Common myeloid progenitor, CD34-positive (primary cell): ENCODE results near the gene PRRC2C.

Experiments
- CTCF ChIA-PET: fragments of 350-600 bp; sonication (Branson Sonifier 250); formaldehyde crosslinking; loops from one replicate; lab custom pipeline; 2021; ENCODE audit warnings: antibody characterized with exemption; lab: Charles Lee
- POLR2A ChIA-PET: fragments of 350-600 bp; sonication (Branson Sonifier 250); formaldehyde crosslinking; loops from one replicate; lab custom pipeline; 2021; ENCODE audit warnings: antibody characterized with exemption; lab: Charles Lee
- DNase-seq, 3 donors: peaks; one replicate each; pipeline versions ENCODE4 v3.0.0 to v3.0.0-alpha.2; 2013
- H3K27ac ChIP-seq, 2 experiments: 1 replicate in 1 of 2; 2 replicates in 1 of 2; pipeline ENCODE4 v1.7.0; 2013; ENCODE audit warnings: inconsistent platforms in 2 of 2, low read length in 2 of 2, mild to moderate bottlenecking in 2 of 2, low read depth in 1 of 2, moderate library complexity in 1 of 2; ENCODE audit not compliant: severe bottlenecking in 2 of 2, insufficient read depth in 1 of 2, poor library complexity in 1 of 2
- H3K27me3 ChIP-seq, 5 experiments: replicated peaks in 2 of 5; 1 replicate in 3 of 5; 2 replicates in 2 of 5; pipeline versions ENCODE4 v1.6.1 to v1.7.0; 2013; ENCODE audit warnings: low read length in 4 of 5, mild to moderate bottlenecking in 2 of 5, moderate library complexity in 2 of 5, inconsistent platforms in 1 of 5; ENCODE audit not compliant: insufficient read depth in 5 of 5, control insufficient read depth in 4 of 5
- H3K36me3 ChIP-seq, 4 experiments: 1 replicate in 2 of 4; 2 replicates in 2 of 4; pipeline versions ENCODE4 v1.6.1 to v1.7.0; 2013; ENCODE audit warnings: low read length in 3 of 4, control low read depth in 1 of 4, mild to moderate bottlenecking in 1 of 4; ENCODE audit not compliant: control insufficient read depth in 4 of 4, insufficient read depth in 4 of 4
- H3K4me1 ChIP-seq, 4 experiments: 1 replicate in 3 of 4; 2 replicates in 1 of 4; pipeline versions ENCODE4 v1.6.1 to v1.7.1; 2013; ENCODE audit warnings: low read length in 3 of 4, mild to moderate bottlenecking in 3 of 4, control low read depth in 1 of 4, inconsistent platforms in 1 of 4, moderate library complexity in 1 of 4; ENCODE audit not compliant: control insufficient read depth in 4 of 4, insufficient read depth in 4 of 4; ENCODE audit errors: control extremely low read depth in 1 of 4
- H3K4me3 ChIP-seq, 7 experiments: 1 replicate in 4 of 7; 2 replicates in 3 of 7; pipeline versions ENCODE4 v1.5.1 to v1.7.0; 2013; ENCODE audit warnings: mild to moderate bottlenecking in 7 of 7, low read length in 6 of 7, moderate library complexity in 6 of 7, inconsistent platforms in 2 of 7, low read depth in 2 of 7, control low read depth in 1 of 7; ENCODE audit not compliant: insufficient read depth in 4 of 7, control insufficient read depth in 1 of 7; ENCODE audit errors: extremely low read depth in 1 of 7
- H3K9me3 ChIP-seq, 5 experiments: 1 replicate in 4 of 5; 2 replicates in 1 of 5; pipeline versions ENCODE4 v1.6.1 to v1.7.1; 2013; ENCODE audit warnings: low read length in 4 of 5, mild to moderate bottlenecking in 2 of 5, inconsistent platforms in 1 of 5, low read depth in 1 of 5, moderate library complexity in 1 of 5; ENCODE audit not compliant: control insufficient read depth in 4 of 5, insufficient read depth in 2 of 5; ENCODE audit errors: control extremely low read depth in 1 of 5
- WGBS: methylation state at CpG from one replicate; pipeline ENCODE4 v1.1.5; 2013; ENCODE audit not compliant: insufficient coverage; 5-methylcytosine and 5-hydroxymethylcytosine counted together

Gene PRRC2C

DNA sequence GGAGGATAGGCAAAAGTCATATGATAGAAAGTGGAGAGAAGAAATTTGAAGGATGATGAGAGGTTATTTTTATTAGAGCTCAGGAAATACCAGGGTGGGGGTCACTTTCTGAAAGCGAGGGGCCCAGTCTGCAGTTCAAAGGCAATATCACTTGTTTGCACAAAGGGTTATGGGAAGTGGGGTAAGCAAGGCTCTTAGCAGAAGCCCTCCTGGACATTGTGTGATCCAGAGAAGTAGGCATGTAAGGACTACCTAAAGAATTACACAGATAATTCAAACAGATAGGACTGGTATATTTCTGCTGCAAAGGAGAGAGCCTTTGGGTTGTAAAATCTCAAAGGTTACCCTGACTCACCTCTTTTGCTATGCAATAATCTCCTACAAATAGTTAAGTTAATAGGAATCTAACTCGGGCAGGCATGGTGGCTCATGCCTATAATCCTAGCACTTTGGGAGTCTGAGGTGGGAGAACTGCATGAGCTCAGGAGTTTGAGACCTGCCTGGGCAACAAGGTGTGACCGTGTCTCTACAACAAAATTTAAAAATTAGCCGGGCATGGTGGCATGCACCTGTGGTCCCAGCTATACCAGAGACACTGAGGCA, 25.2 kb upstream of the PRRC2C start:
- POLR2A ChIA-PET, result no interaction called here
- no peaks in the 10 kb centered on the region for H3K27me3 ChIP-seq
- no peaks in the 10 kb centered on the region for H3K36me3 ChIP-seq
- 75% methylated on average over 4 of the region's 4 CpGs for WGBS
- H3K4me1 ChIP-seq, result no peaks in the 10 kb centered on the region
- H3K9me3 ChIP-seq, result no peaks in the 10 kb centered on the region
- no peak overlapping the region for H3K27ac ChIP-seq
- DNase-seq, result no peak
- H3K4me3 ChIP-seq, result no peak overlapping the region
- CTCF ChIA-PET, result interaction anchor here (1.3 kb wide), 1 partner anchor 12 kb away, joined by 3 read pairs; no protein-coding TSS in a partner anchor

DNA sequence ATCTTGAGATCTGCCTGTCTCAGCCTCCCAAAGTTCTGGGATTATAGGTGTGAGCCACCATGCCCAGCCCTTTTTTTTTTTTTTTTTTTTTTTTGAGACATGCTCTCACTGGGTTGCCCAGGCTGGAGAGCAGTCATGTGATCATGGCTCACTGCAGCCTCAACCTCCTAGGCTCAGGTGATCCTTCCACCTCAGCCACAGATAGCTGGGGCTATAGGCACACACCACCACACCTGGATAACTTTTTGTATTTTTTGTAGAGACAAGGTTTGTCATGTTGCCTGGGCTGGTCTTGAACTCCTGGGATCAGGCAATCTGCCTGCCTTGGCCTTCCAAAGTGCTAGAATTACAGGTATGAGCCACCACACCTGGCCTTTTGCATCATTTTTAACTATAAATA, 17.7 kb upstream of the PRRC2C start:
- DNase-seq, result no peak
- ChIA-PET POLR2A (no interaction called here), CTCF (no interaction called here)
- Histone ChIP-seq H3K27me3 (peaks cover 0 to 2% (median 0%) of the 10 kb centered on the region in 5 experiments), H3K4me3 (no peak overlapping the region), H3K36me3 (no peaks in the 10 kb centered on the region), H3K4me1 (no peaks in the 10 kb centered on the region), H3K9me3 (no peaks in the 10 kb centered on the region), H3K27ac (no peak overlapping the region)

DNA sequence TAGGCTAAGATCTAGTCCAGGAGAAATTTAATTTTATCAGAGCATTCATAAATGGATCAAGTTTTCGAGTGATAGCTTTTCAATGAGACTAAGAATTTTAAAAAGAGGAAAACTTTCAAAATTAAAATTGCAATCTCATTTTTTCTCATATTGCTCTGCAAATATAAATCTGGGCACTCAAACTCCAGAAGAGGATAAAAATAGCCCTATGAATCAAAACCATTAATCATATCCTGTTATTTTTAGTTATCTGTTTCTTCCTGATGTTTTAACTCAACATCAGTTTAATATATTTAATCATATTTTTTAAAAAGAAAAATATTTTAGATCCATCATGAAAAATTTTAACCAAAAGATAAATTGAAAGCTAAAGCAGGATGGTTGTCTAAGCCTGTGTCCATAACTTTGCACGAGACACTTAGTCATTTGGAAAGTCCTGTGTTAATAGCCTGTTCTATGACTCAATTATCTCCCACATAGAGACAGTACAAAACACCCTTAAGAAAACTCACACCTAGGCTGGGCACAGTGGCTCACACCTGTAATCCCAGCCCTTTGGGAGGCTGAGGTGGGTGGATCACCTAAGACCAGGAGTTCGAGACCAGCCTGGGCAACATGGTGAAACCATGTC, 17.1 kb upstream of the PRRC2C start:
- ChIA-PET CTCF (no interaction called here), POLR2A (no interaction called here)
- Histone ChIP-seq H3K9me3 (no peaks in the 10 kb centered on the region), H3K4me3 (no peak overlapping the region), H3K27ac (no peak overlapping the region), H3K4me1 (no peaks in the 10 kb centered on the region), H3K36me3 (no peaks in the 10 kb centered on the region), H3K27me3 (peaks cover 0 to 2% (median 0%) of the 10 kb centered on the region in 5 experiments)
- no peak for DNase-seq
- 100% methylated on average over 1 of the region's 3 CpGs for WGBS

DNA sequence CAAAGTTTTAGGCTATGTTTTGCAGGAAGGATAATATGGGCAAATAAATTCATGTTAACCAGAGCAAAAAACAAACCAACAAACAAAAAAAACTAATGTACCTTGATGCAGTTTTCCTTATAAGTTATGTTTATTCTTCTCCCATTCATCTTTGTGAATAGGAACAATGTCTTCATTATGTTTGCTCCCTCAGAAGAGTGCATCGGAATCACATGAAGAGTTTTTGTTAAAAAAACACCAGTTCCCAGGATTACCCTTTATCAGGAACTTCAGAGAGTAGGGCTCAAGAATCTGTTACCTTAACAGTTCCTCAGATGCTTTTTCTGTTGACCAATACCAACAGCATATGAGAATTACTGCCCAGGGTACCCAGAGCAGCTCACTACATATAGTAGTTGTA, 14.6 kb upstream of the PRRC2C start:
- Histone ChIP-seq H3K4me3 (no peak overlapping the region), H3K27ac (no peak overlapping the region), H3K9me3 (no peaks in the 10 kb centered on the region), H3K4me1 (no peaks in the 10 kb centered on the region), H3K36me3 (no peaks in the 10 kb centered on the region), H3K27me3 (peaks cover 0 to 2% (median 0%) of the 10 kb centered on the region in 5 experiments)
- WGBS, result 100% methylated on average over 1 of the region's 1 CpG
- no peak for DNase-seq
- POLR2A ChIA-PET, result no interaction called here
- CTCF ChIA-PET, result no interaction called here

DNA sequence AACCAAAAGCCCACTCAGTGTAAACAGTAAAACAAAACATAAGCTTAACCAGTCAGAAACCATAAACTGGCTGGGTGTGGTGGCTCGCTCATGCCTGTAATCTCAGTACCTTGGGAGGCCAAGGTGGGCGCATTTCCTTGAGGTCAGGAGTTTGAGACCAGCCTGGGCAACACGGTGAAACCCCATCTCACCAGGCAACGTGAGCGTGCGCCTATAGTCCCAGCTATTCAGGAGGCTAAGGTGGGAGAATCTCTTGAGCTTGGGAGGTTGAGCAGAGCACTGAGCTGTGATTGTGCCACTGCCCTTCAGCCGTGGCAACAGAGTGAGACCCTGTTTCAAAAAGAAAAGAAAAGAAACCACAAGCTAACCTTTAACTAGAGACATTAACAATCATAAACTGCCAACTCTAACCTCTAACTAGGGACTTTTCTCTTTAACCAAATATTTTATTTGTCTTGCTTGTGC, 13.1 kb upstream of the PRRC2C start:
- Histone ChIP-seq H3K4me3 (no peak overlapping the region), H3K27ac (no peak overlapping the region), H3K9me3 (no peaks in the 10 kb centered on the region), H3K36me3 (no peaks in the 10 kb centered on the region), H3K4me1 (no peaks in the 10 kb centered on the region), H3K27me3 (no peaks in the 10 kb centered on the region)
- 97% methylated on average over 7 of the region's 7 CpGs for WGBS
- CTCF ChIA-PET, result interaction anchor here (1.4 kb wide), 2 partner anchors 12 kb away, joined by 3 to 4 read pairs; no protein-coding TSS in a partner anchor
- DNase-seq, result no peak
- POLR2A ChIA-PET, result no interaction called here

DNA sequence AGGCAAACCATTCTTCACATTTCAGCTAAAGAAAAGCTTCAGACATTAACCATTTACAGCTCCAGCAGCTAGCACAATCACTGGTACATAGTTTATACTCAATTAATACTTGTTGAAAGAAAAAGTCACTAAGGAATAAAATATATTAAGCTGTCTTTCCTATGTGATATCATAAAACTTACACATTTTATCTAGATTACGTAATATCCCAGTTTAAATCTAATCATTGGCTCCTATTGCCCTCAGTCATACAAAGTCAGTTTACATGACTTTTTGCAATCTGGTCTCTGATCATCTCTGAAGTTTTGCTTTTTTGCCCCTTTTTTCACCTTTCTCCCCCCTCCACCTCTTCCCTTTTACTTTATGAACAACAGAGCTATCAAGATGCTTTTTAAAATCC, 8.5 kb upstream of the PRRC2C start:
- Histone ChIP-seq H3K27me3 (no peaks in the 10 kb centered on the region), H3K4me3 (no peak overlapping the region), H3K9me3 (no peaks in the 10 kb centered on the region), H3K36me3 (no peaks in the 10 kb centered on the region), H3K27ac (no peak overlapping the region), H3K4me1 (peaks cover 0 to 8% (median 3%) of the 10 kb centered on the region in 4 experiments)
- ChIA-PET CTCF (interaction anchor here (2.6 kb wide), 1 partner anchor 8 kb away, joined by 8 read pairs; the partner anchor contains the start of gene PRRC2C), POLR2A (no interaction called here)
- DNase-seq, result no peak
- 100% methylated on average over 1 of the region's 1 CpG for WGBS

DNA sequence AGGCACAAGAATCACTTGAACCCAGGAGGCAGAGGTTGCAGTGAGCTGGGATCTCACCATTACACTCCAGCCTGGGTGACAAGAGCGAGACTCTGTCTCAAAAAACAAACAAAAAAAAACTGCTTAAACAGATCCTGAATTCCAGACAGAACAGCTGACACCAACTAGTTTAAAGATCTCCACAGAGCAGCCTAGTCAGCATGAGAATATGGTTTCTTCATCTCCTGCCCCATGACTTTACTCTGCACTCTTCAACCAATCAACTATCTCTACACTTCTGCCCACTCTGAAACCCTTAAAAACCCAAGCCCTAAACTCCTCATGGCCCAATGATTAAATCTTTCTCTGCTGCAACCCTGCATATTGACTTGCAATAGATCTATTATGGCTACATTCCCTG, 7.5 kb upstream of the PRRC2C start:
- ChIA-PET CTCF (no interaction called here), POLR2A (no interaction called here)
- Histone ChIP-seq H3K4me1 (peaks cover 0 to 8% (median 3%) of the 10 kb centered on the region in 4 experiments), H3K27ac (no peak overlapping the region), H3K27me3 (no peaks in the 10 kb centered on the region), H3K9me3 (no peaks in the 10 kb centered on the region), H3K36me3 (no peaks in the 10 kb centered on the region), H3K4me3 (no peak overlapping the region)
- WGBS, result 100% methylated on average over 1 of the region's 1 CpG
- DNase-seq, result no peak
